NCI-H2029 (cell line): ENCODE results near the gene PLEKHA3.
A peak's percentile ranks its signal among the peaks of the same experiment; 100 is the strongest.
"Not testable (repeated sequence)": the region's sequence is repeated elsewhere in the genome, so short reads cannot be mapped to it uniquely, and the experiment has no call there.

Experiments used
- DNase-seq: peaks from one replicate; lab custom pipeline; 2025; lab: John Stamatoyannopoulos, UW

Gene PLEKHA3

DNA sequence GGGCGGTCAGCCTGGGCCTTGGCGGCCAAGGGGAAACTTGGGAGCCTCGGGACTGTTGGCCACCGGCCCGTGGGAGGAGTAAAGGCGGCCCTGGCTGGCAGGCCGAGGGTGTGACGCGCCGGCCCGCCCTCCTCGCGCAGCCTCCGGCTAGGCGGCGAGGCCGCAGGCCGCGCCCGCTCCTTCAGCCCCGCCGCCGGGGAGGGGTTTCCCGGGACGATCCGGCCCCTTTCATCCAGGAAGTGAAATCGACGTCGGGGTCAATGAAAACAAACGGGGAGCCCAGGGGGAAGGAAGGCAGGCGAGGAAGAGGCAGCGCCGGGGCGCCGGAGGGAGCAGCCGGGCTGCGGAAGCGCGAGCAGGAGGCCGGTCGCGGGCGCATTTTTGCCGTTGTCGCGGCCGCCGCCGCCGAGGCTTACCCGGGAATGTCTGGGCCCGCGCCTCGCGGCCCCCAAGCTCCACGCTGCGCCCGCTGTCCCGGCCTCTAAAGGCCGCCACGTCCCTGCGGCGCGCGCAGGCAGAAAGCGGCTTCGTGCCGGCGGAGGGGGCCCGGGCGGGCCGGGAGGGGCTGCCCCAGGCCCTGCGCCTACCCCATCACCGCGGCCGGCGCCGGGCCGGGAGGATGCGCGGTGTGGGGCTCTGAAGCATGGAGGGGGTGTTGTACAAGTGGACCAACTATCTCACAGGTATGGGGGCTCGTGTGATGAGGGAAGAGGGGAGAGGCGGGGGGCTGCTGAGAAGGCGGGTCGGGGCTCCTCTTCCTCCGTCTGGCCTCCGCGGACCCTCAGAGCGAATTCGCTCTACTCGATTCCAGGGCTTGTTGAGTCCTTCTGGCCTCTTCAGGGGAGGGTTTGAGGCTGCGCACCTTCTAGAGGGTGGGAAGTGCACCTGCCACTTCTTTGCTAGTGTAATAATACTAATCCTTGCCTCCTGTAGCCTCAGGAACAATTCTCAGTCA, at the start of gene PLEKHA3:
TSS of gene PLEKHA3 (plus strand) at position 231 of the 955 bp plus-strand sequence. CDS start at position 644, 413 bp downstream.
- DNase-seq: peak; percentile 95

- no peak for DNase-seq
These were observed 43.6 kb upstream of the PLEKHA3 start for GRCh38 chr2:178436662-178437061.

DNA sequence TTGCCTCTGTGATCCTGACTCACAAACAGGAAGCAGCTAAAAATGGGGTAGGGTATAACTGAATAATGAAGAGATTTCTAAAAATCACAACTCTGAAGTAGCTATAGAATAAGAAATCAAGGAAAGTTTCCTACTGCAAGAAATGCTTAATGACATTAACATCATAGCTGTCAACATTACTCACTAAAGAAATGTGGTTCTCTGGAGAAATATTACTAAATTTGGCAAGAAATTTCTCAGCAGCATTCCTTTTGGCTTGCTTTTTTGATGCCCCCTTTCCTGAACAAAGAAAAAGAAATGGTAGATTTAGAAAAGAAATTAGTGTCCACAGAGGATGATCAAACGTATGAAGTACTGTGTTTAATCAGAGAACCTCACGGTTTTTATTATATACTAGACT, 38.8 kb upstream of the PLEKHA3 start:
- DNase-seq: no peak

DNA sequence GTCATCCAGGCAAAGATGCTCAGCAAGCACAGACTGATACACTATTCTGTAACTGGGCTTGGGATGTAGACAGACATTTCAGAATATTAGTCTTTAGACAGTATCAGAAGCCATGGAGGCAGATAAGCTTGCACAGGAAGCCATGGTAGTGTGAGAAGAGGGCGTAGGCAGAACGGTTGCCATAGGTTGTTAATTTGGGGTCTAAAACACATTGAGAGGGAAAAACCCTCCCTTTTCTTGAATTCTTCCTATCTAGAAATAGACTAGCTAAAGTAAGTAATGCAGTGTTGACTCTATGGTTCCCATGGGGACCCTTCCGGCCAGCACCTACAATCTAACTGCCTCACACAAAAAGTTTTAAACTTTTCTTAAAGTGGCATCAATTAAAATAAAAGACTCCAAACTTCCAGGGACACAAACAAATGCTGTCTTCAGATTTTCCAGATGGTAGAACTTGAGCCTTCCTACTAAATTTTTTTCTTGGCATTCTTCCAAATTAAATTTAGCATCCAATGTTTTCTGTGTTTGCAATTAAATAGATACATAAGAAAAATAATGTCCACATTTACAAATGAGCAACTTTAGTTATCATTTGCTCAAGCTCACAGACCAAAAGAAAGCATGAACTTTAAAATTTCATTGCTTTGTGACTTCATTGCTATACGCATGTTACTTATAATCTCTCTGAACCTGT, 31.1 kb upstream of the PLEKHA3 start:
- no peak for DNase-seq

GRCh38 chr2:178449700-178450523, 30.3 kb upstream of the PLEKHA3 start:
- peak; percentile 69 for DNase-seq

DNA sequence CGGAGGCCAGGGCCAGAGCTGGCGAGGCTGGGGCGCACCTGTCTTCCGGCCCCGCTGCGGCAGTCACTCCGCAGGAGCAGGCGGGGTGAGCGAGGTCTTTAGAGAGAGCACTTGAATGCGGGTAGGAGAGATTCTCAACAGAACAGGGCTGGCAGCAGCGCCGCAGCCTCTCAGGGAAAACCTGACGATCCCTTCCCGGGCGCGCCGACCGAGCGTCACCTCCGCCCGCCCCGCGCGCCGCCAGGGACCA, 29.8 kb upstream of the PLEKHA3 start:
- peak; percentile 79 for DNase-seq

DNA sequence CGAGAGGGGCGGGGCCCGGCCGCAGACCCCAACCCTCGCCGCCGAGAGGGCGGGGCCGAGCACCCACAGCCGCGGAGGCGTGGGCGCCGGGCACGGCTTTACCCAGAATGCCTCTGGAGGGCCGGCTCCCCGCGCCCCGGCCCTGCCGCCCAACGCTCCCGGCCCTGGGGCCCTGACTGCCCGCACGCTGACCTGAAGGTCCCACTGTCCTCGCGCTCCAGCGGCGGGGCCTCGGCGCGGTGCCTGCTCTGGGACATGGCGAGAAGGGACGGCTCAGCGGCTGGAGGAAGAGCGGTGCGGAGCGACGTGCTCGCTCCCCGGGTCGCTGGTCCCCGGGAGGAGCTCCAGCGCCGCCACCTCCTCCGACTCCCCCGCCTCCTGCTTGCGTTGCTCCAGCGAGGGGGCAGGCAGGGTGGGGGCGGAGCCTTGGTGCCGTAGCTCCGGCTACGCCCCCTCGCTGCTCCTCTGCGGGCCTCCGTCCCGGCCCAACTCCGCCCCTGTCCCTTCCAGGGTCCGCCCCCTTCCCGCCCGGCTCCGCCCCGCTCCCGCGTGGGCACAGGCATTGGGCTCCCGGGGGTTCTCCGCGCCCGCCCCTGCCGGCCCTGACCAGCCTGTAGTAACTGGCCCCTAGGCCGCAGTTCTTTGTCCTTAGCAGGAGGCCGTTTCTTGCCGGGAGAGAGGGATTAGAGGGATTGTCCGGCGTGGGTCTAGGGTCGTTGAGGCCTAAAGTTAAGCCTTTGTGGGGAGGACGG, 29.3 kb upstream of the PLEKHA3 start, which contains the start of the genes PJVK and PRKRA:
TSS of gene PJVK (plus strand) at position 605 of the 752 bp plus-strand sequence. CDS start 2,032 bp downstream, outside the sequence.
TSS of gene PRKRA (minus strand) at position 402 of the 752 bp plus-strand sequence. CDS start at position 257, 145 bp downstream.
- peak; percentile 93 for DNase-seq

- DNase-seq: no peak
These were observed 27.9 kb upstream of the PLEKHA3 start for GRCh38 chr2:178452334-178452733.

GRCh38 chr2:178452870-178453269, 27.4 kb upstream of the PLEKHA3 start:
- no peak for DNase-seq

DNA sequence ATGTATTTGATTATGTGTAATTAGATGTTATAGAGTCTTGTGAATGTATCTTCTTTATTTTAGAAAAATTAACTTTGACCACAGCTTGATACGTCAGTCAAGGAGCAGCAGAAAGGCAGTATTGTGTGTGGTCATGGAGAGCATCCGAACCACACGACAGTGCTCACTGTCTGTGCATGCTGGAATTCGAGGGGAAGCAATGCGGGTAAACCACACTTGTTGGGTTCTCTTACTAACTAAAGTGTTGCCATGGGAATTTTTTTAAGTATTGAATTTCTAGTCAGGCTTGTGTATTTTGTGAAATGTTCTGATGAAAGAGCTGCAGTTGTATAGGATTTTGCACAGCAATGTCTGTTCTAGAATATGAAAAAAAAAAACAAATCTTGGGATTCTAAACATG, 24.3 kb upstream of the PLEKHA3 start:
- no peak for DNase-seq

DNA sequence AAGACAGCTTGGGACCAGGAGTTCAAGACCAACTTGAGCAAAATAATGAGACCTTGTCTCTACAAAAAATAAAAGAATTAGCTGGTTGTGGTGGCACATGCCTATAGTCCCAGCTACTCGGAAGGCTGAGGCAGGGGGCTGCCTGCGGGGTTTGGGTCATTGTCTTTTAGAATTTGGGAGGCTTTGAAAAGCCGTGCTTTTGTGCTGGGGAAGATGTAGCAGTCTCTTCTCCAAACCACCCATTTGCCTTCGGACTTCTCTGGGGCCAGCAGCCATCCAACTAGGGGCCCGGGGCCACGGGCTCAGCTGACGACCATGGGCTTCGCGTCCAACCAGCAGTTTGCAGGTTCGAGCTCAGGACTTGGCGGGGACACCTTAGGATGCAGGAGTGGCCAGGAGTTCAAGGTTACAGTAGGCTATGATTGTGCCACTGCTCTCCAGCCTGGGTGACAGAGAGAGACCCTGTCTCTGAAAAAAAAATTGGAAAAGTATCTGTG, 22.8 kb upstream of the PLEKHA3 start:
- DNase-seq: no peak

- DNase-seq: no peak
These were observed 10.9 kb upstream of the PLEKHA3 start for GRCh38 chr2:178469219-178469849.

GRCh38 chr2:178471313-178471712, 8.9 kb upstream of the PLEKHA3 start:
- not testable (repeated sequence) for DNase-seq

DNA sequence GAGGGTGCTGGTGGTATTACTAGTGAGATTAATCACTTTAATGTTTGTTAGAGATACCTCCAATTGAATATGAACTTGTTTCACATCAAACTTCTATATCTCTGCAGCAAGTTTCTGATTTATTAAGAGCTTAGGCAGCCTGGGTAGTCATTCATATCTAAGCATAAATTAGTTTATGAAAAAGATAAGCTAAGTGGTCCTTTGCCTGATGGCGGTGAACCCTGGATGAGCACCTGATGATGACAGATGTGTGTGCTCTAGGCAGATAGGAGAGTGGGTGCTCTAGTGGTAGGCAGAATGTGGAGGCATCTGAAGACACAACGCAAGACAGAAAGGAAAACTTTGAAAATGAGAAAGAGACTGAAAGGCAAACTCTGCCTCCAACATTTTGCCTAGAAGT, 6.9 kb upstream of the PLEKHA3 start:
- DNase-seq: no peak

DNA sequence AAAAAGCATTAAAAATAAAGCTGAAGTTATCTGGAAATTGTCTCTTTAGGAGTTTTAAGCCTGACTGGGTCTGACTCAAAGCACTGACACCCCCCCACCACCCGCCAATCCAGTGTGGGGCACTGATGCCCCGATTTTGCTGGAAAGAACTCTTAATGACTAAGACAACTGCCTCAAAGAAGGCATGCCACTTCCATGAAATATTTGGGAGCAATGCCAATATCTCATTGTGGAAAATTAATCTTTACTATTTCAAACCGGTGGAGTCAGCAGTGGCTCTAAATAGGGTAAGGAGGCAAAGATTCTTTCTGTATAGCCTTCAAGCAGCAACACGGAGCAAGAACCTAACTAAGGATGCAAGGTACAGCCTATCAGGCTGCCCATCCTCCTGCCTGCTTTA, 6.3 kb upstream of the PLEKHA3 start:
- DNase-seq: no peak

- no peak for DNase-seq
These were observed 5.7 kb upstream of the PLEKHA3 start for GRCh38 chr2:178474560-178474959.

GRCh38 chr2:178476477-178476876, 3.8 kb upstream of the PLEKHA3 start:
- no peak for DNase-seq

GRCh38 chr2:178477443-178478129, 2.7 kb upstream of the PLEKHA3 start:
- DNase-seq: no peak

GRCh38 chr2:178478130-178478438, 2.2 kb upstream of the PLEKHA3 start:
- no peak for DNase-seq
